SK-N-SH treated with all-trans-retinoic acid at 6 μM for 48 hours (cell line): ENCODE measurements around the gene PCBD1.

Experiments
- ATAC-seq: fragments of 200-7000 bp; cut with Tn5 transposase; 3 replicates; pipeline ENCODE4 v1.9.1; 2020; ENCODE audit warnings: mild to moderate bottlenecking, moderate library complexity
- ARNTL ChIP-seq: fragments of 450-650 bp; formaldehyde crosslinking; IDR thresholded peaks from 2 replicates; pipeline ENCODE4 v1.5.0; 2020; ENCODE audit warnings: low read depth, mild to moderate bottlenecking, moderate library complexity, borderline replicate concordance
- CSDC2 ChIP-seq: fragments of 250-450 bp; sonication (Bioruptor Pico); IDR thresholded peaks from 2 replicates; pipeline ENCODE4 v1.5.0; 2020; ENCODE audit warnings: mild to moderate bottlenecking, moderate library complexity
- CSRNP3 ChIP-seq: fragments of 250-450 bp; sonication (Bioruptor Pico); IDR thresholded peaks from 2 replicates; pipeline ENCODE4 v1.5.1; 2021; ENCODE audit warnings: mild to moderate bottlenecking, moderate library complexity
- ESRRG ChIP-seq: fragments of 250-450 bp; sonication (Bioruptor Pico); IDR thresholded peaks from 2 replicates; pipeline ENCODE4 v1.6.1; 2021; ENCODE audit warnings: mild to moderate bottlenecking
- GLIS3 ChIP-seq: fragments of 250-450 bp; sonication (Bioruptor Pico); IDR thresholded peaks from 2 replicates; pipeline ENCODE4 v1.5.0; 2020; ENCODE audit warnings: mild to moderate bottlenecking, moderate library complexity
- ISL1 ChIP-seq: fragments of 250-450 bp; sonication (Bioruptor Pico); IDR thresholded peaks from 2 replicates; pipeline ENCODE4 v2.1.2; 2022; ENCODE audit warnings: mild to moderate bottlenecking, moderate library complexity
- PATZ1 ChIP-seq: fragments of 250-450 bp; sonication (Bioruptor Pico); IDR thresholded peaks from 2 replicates; pipeline ENCODE4 v1.8.0; 2020; ENCODE audit warnings: mild to moderate bottlenecking, moderate library complexity, borderline replicate concordance
- PPARA ChIP-seq: fragments of 250-450 bp; sonication (Bioruptor Pico); IDR thresholded peaks from 2 replicates; pipeline ENCODE4 v1.5.0; 2020; ENCODE audit warnings: mild to moderate bottlenecking, borderline replicate concordance
- RARB ChIP-seq: fragments of 250-450 bp; sonication (Bioruptor Pico); IDR thresholded peaks from 2 replicates; pipeline ENCODE4 v1.8.0; 2021; ENCODE audit warnings: mild to moderate bottlenecking, moderate library complexity
- TCF4 ChIP-seq: fragments of 250-450 bp; sonication (Bioruptor Pico); IDR thresholded peaks from 2 replicates; pipeline ENCODE4 v1.8.0; 2021; ENCODE audit warnings: mild to moderate bottlenecking, moderate library complexity, borderline replicate concordance
- TOX ChIP-seq: fragments of 250-450 bp; sonication (Bioruptor Pico); IDR thresholded peaks from 2 replicates; pipeline ENCODE4 v1.8.0; 2021; ENCODE audit warnings: mild to moderate bottlenecking, moderate library complexity, borderline replicate concordance
- TSHZ2 ChIP-seq: fragments of 250-450 bp; sonication (Bioruptor Pico); IDR thresholded peaks from 2 replicates; pipeline ENCODE4 v1.5.0; 2020; ENCODE audit warnings: mild to moderate bottlenecking, moderate library complexity
- ZC3H10 ChIP-seq: fragments of 250-450 bp; sonication (Bioruptor Pico); IDR thresholded peaks from 2 replicates; pipeline ENCODE4 v1.5.1; 2021; ENCODE audit warnings: mild to moderate bottlenecking, moderate library complexity
- ZFP3 ChIP-seq: fragments of 250-450 bp; sonication (Bioruptor Pico); IDR thresholded peaks from 2 replicates; pipeline ENCODE4 v1.5.0; 2020; ENCODE audit warnings: mild to moderate bottlenecking, moderate library complexity
- ZFP30 ChIP-seq: fragments of 450-650 bp; formaldehyde crosslinking; IDR thresholded peaks from 2 replicates; pipeline ENCODE4 v1.5.0; 2022; ENCODE audit warnings: mild to moderate bottlenecking, moderate library complexity
- ZNF565 ChIP-seq: fragments of 450-650 bp; formaldehyde crosslinking; conservative IDR thresholded peaks from 2 replicates; pipeline ENCODE4 v1.5.0; 2020; ENCODE audit warnings: low read depth, mild to moderate bottlenecking, moderate library complexity
- ZNF70 ChIP-seq: fragments of 450-650 bp; formaldehyde crosslinking; IDR thresholded peaks from 2 replicates; pipeline ENCODE4 v1.5.0; 2020; ENCODE audit warnings: mild to moderate bottlenecking, moderate library complexity
- ZNF8 ChIP-seq: fragments of 450-650 bp; formaldehyde crosslinking; IDR thresholded peaks from 2 replicates; pipeline ENCODE4 v1.5.0; 2020; ENCODE audit warnings: mild to moderate bottlenecking, moderate library complexity
- TF ChIP-seq, protein P1 (sequence below): fragments of 250-450 bp; sonication (Bioruptor Pico); IDR thresholded peaks from 2 replicates; pipeline ENCODE4 v1.5.1; 2020; ENCODE audit warnings: low read depth, mild to moderate bottlenecking, moderate library complexity
- TF ChIP-seq, protein P2 (sequence below): fragments of 250-450 bp; sonication (Bioruptor Pico); IDR thresholded peaks from 2 replicates; pipeline ENCODE4 v1.8.0; 2021; ENCODE audit warnings: low read depth, mild to moderate bottlenecking, moderate library complexity, borderline replicate concordance

The PCBD1 gene

DNA sequence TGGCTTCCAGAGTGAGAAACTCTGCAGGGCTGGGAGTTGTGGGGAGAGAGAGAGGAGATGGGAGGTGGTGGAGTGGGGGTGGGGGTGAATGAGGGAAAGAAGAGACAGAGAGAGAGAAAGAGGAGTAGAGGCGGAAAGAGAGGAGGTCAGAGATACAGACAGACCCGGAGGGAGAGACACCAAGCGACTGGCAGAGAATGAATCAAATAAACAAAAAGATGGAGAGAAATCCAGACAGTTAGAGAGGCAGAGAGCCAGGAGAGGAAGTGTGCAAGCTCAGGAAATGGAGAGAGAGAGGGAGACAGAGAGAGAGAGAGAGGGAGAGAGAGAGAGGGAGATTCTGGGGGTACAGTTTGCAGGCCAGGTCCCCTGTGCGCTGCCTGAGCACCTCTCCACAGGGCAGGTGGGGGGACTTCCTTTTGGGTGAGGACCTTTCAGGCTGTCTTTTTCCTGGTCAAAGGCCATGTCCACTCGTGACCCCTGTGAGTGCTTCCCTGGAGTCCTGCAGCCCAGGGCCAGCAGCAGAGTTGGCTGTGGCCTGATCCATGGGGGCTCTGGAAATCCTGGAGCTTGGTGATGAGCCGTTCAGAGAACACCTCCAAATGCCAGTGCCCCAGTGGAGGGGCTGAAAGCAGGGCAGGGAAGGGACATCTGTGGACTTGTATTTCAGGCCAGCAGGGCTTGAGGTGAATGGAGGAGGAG lies 25.0 kb upstream of the PCBD1 start:
- no peak for ATAC-seq
- no peak for TF ChIP-seq ZFP3 (CRISPR knock-in tag)
- TF ChIP-seq ZNF565: no peak
- no peak for TF ChIP-seq TOX (CRISPR knock-in tag)
- no peak for TF ChIP-seq TSHZ2 (CRISPR knock-in tag)
- TF ChIP-seq RARB (CRISPR knock-in tag): no peak
- TF ChIP-seq PPARA (CRISPR knock-in tag): no peak
- TF ChIP-seq ESRRG (CRISPR knock-in tag): no peak
- TF ChIP-seq CSDC2 (CRISPR knock-in tag): no peak
- no peak for TF ChIP-seq GLIS3
- no peak for TF ChIP-seq CSRNP3 (CRISPR knock-in tag)
- no peak for TF ChIP-seq ARNTL
- TF ChIP-seq ZNF8 (CRISPR knock-in tag): no peak
- TF ChIP-seq ZNF70 (CRISPR knock-in tag): no peak
- TF ChIP-seq TCF4 (CRISPR knock-in tag): no peak
- TF ChIP-seq PATZ1 (CRISPR knock-in tag): no peak
- TF ChIP-seq, protein P1, sequence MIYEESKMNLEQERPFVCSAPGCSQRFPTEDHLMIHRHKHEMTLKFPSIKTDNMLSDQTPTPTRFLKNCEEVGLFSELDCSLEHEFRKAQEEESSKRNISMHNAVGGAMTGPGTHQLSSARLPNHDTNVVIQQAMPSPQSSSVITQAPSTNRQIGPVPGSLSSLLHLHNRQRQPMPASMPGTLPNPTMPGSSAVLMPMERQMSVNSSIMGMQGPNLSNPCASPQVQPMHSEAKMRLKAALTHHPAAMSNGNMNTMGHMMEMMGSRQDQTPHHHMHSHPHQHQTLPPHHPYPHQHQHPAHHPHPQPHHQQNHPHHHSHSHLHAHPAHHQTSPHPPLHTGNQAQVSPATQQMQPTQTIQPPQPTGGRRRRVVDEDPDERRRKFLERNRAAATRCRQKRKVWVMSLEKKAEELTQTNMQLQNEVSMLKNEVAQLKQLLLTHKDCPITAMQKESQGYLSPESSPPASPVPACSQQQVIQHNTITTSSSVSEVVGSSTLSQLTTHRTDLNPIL (CRISPR knock-in tag): no peak
- no peak for TF ChIP-seq ZFP30 (CRISPR knock-in tag)
- TF ChIP-seq, all 23 proteins: peak for 0

GRCh38 chr10:70912556-70912955 lies 24.2 kb upstream of the PCBD1 start:
- TF ChIP-seq ZNF8 (CRISPR knock-in tag): no peak
- TF ChIP-seq, protein P2, sequence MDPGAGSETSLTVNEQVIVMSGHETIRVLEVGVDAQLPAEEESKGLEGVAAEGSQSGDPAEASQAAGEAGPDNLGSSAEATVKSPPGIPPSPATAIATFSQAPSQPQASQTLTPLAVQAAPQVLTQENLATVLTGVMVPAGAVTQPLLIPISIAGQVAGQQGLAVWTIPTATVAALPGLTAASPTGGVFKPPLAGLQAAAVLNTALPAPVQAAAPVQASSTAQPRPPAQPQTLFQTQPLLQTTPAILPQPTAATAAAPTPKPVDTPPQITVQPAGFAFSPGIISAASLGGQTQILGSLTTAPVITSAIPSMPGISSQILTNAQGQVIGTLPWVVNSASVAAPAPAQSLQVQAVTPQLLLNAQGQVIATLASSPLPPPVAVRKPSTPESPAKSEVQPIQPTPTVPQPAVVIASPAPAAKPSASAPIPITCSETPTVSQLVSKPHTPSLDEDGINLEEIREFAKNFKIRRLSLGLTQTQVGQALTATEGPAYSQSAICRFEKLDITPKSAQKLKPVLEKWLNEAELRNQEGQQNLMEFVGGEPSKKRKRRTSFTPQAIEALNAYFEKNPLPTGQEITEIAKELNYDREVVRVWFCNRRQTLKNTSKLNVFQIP (CRISPR knock-in tag): no peak
- TF ChIP-seq ZNF70 (CRISPR knock-in tag): no peak
- no peak for TF ChIP-seq ZNF565
- no peak for TF ChIP-seq TSHZ2 (CRISPR knock-in tag)
- TF ChIP-seq PATZ1 (CRISPR knock-in tag): no peak
- TF ChIP-seq ARNTL: no peak
- TF ChIP-seq, protein P1 (CRISPR knock-in tag): no peak
- no peak for TF ChIP-seq TOX (CRISPR knock-in tag)
- TF ChIP-seq ZC3H10 (CRISPR knock-in tag): no peak
- no peak for TF ChIP-seq ZFP3 (CRISPR knock-in tag)
- TF ChIP-seq TCF4 (CRISPR knock-in tag): no peak
- TF ChIP-seq ISL1 (CRISPR knock-in tag): no peak
- TF ChIP-seq, all 23 proteins: peak for 0
- ATAC-seq: no peak
